ENCODE measurements around the gene ABCC2.
"Not testable (repeated sequence)": the region's sequence is repeated elsewhere in the genome, so short reads cannot be mapped to it uniquely, and the experiment has no call there.

The ABCC2 gene

DNA sequence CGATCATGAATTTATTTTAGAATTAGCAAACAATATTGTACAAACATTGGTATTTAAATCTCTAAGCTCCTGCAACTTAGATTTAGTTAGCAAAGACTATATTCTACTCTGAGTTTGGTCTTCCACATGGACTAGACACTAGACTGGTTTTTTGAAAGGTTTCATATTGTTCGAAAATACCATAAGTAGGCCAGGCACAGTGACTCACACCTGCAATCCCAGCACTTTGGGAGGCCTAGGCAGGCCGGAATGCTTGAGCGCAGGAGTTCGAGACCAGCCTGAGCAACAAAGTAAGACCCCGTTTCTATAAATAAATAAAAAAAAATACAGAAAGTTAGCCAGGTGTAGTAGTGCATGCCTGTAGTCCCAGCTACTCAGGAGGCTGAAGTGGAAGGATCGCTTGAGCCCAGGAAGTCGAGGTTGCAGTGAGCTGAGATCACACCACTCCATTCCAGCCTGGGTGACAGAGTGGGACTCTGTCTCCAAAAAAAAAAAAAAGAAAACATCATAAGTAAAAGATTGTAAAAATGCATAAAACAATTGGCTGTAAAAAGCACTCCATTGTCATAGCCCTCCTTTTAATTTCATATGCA, 73.1 kb downstream of the ABCC2 start:
- no peak for DNase-seq

DNA sequence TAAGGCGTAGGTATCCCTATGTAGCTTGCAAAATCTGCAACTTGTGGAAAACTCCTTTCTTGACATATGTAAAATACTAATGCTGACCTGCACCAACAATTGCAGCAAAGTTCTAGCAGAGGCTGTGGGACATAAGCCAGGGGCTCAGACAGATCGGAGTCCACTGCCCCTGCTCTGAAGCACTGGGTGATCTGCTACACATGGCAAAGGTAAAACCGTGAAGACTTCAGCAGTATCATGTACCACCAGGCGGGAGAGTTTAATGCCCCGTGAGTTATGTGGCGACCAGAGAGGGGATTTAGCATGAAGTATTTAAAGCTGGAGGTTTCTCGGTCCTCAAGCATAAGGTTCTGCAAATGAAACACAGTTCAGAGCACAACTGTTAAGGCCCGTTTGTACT, 76.4 kb downstream of the ABCC2 start:
- DNase-seq: no peak

GRCh38 chr10:99859585-99859984, 77.1 kb downstream of the ABCC2 start:
- DNase-seq: no peak

DNA sequence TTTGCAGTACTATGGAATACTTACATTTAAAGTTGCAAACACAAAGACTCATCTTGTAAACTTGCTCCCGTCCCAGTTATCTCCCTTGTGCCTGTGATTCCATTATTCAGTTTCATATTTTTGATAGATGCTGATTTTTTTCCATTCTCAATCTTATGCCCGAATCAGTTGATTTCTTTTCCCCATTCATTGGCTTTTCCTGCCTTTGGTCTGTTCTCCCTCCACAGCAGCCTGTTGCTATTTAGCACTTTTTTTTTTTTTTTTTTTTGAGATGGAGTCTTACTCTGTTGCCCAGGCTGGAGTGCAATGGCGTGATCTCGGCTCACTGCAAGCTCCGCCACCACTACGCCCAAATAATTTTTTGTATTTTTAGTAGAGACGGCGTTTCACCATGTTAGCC, 78.0 kb downstream of the ABCC2 start:
- no peak for DNase-seq

DNA sequence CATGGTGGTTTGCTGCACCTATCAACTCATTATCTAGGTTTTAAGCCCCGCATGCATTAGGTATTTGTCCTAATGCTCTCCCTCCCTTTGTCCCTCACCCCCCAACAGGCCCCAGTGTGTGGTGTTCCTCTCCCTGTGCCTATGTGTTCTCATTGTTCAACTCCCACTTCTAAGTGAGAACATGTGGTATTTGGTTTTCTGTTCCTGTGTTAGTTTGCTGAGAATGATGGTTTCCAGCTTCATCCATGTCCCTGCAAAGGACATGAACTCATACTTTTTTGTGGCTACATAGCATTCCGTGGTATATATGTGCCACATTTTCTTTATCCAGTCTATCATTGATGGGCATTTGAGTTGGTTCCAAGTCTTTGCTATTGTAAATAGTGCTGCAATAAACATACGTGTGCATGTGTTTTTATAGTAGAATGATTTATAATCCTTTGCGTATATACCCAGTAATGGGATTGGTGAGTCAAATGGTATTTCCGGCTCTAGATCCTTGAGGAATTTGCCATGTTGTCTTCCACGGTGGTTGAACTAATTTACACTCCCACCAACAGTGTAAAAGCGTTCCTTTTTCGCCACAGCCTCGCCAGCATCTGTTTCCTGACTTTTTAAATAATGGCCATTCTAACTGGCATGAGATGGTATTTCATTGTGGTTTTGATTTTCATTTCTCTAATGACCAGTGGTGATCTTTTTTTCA, 81.2 kb downstream of the ABCC2 start:
- not testable (repeated sequence) for DNase-seq

DNA sequence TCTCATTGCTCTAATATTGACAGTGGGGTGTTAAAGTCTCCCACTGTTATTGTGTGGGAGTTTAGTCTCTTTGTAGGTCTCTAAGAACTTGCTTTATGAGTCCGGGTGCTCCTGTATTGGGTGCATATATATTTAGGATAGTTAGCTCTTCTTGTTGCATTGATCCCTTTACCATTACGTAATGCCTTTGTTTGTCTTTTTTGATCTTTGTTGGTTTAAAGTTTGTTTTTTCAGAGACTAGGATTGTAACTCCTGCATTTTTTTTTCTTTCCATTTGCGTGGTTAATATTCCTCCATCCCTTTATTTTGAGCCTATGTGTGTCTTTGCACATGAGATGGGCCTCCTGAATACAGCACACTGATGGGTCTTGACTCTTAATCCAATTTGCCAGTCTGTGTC, 84.8 kb downstream of the ABCC2 start:
- not testable (repeated sequence) for DNase-seq

GRCh38 chr10:99869581-99870122, 87.2 kb downstream of the ABCC2 start:
- DNase-seq: no peak

GRCh38 chr10:99870123-99870730, 87.8 kb downstream of the ABCC2 start:
- peak in 1 of 2 experiments; percentile 11 for DNase-seq

DNA sequence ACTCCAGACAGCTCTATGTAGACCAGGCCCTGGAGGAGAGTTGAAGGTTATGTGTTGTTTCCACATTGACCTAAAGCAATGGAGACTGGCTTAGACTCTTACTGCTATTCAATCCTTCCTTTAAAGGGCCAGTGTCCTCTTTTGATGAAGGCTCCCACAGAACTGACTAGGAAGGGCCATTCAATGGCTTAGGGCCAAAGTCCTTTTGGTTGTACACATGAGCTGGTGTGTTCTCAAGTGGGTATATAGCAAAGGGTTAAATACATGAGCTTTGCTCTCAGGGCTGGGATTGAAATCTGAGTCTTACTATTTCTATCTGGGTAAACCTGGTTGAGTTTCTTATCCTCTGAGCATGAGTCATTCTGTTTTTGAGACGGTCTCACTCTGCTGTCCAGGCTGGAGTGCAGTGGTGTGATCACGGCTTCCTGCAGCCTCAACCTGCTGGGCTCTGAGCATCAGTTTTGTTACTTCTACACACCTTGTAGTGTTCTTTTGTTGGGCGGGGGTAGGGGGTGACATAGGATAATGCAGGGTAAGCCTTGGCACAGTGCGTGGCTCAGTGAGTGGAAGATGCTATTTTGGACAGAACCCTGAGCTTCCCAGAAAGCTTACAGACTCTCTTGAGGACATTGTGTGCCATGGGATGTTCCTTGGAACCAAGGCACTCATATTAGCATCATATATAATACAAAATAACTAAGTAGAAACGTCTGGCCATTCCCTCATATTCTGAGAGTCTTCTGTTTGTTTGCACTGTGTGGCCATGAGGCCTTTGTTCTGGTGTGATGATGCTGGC, 90.1 kb downstream of the ABCC2 start:
- DNase-seq: no peak

DNA sequence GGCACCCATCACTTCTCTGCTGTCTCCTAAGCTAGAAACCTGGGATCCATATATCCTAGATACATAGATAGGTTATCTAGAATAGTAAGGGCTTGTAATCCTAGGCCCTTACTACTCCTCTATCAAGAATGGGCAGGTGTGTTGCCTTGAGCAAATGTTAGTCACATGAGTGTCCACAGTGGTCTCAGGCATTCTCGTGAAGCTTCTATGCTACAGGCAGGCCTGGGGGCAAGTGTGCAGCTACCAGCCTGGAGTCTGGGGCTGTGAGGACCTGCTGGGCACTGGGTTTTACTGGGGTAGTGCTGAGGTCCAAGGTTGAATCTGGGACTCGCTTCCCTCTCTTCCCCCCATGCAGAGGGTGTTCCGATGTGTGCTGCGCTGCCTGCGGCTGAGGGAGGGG, 91.4 kb downstream of the ABCC2 start:
- no peak for DNase-seq

DNA sequence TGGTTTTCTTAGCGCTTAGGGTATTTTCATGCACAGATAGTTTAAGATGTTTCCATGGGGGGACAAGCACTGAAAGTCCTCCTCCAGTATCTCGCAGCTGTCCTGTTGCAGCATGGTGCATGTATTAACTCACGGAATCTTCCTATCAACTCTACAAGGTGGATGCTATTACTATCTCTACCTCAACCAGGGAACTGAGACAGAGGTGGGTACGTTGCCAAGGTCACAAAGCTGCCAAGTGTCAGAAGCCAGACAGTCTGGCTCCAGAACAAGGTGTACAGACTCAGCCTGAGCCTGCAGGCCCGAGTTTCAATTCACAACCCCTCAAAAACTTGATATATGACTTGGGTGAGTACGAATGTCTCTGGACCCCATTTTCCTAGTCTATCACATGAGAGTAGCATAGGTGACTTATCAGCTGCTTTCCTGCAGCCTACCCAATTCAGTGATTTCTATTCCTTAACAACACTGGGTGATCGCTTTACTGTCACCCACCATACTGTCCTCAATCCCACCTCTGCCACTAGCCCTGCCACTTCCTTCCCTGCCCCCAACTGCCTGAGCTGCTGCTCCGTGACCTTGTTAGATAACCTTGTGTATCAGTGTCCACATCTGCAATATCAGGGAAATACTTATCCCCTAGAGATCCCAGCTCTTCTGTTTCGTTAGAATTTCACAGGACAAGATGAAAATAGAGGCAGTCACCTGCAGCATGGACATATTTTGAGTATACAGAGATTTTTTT, 92.1 kb downstream of the ABCC2 start:
- DNase-seq: no peak

GRCh38 chr10:99875473-99875872, 93.0 kb downstream of the ABCC2 start:
- DNase-seq: no peak

- no peak for DNase-seq
Measured at GRCh38 chr10:99880080-99880835, 97.8 kb downstream of the ABCC2 start.

- no peak for DNase-seq
Measured at GRCh38 chr10:99881371-99881770, 98.9 kb downstream of the ABCC2 start.

DNA sequence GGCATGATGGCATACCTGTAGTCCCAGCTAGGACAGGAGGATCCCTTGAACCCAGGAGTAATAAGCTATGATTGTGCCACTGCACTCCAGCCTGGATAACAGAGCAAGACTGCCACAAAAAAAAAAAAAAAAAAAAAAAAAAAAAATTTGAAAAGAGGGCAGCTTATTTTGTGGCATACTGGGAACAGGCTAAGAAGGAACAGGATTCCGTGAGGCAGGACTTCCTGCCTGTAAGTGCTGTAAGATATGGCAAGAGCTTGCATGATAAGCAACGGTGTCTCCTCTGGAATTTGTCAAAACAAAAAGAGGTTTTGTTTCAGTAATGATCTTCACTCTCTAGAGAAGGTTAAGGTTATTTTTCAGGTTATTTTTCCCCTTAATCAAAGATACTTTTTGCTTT, 101.1 kb downstream of the ABCC2 start:
- DNase-seq: no peak

DNA sequence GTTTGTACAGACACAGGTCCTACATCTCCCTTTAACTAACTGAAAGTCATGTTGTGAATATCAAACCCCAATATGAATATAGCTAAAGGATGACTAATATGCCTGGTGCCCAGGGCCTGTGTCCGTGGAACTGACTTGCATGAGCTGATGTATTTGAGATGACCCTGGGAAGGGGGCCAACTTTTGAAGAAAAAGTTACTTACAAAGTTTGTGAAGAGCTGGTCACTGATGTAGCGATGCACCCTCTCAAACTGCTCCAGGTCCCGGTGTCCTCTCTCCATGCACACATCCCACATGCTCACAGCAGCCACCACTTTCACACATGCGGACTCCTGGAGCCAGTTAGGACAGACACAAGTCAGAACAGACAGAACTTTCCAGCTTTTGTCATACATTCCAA, 106.2 kb downstream of the ABCC2 start:
- no peak for DNase-seq

- no peak for DNase-seq
Measured at GRCh38 chr10:99894613-99895012, 112.2 kb downstream of the ABCC2 start.

- not testable (repeated sequence) for DNase-seq
Measured at GRCh38 chr10:99895066-99895465, 112.6 kb downstream of the ABCC2 start.

DNA sequence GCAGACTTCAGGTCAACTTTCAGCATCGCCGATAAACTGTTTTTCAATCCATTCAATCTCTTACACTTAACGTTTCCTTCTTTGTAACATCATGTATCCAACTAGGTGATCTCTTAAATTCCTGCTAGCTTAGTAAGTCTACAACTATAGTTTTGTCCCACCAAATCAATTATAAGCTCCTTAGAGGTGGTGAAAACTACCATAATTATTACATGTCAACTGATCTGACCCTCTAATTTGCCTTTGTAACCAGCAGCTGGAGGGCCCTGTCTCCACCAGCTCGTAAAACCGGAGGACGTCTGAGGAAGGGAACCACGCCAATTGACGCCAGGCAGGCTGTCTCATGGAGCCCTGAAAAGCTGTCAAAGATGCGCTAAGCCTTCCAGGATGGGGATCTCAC, 113.4 kb downstream of the ABCC2 start:
- no peak for DNase-seq

Measured in activated CD4-positive, alpha-beta T cell treated with anti-CD3 and anti-CD28 coated beads, Interleukin-2, amount 50 U/mL, for 4 hours (primary cell).